Spleen (tissue), 11 donors: ENCODE measurements around the gene SDF2L1. TPM values are rescaled to one million over a fixed set of nuclear protein-coding genes. Genes with fewer than 3 reads are reported as not detected.
"Not testable (repeated sequence)": the region's sequence is repeated elsewhere in the genome, so short reads cannot be mapped to it uniquely, and the experiment has no call there.

Experiments
- DNase-seq: peaks from one replicate; pipeline ENCODE4 v3.0.0-alpha.2; 2020
- H3K27ac ChIP-seq, 8 donors: fragments of 200-600 bp; sonication (generic) in 7 of 8; 1 replicate in 4 of 8; 2 replicates in 4 of 8; pipeline versions ENCODE4 v1.5.0 to v1.8.0; 2016 to 2021; ENCODE audit warnings: inconsistent platforms in 4 of 8, mild to moderate bottlenecking in 4 of 8, moderate library complexity in 1 of 8
- H3K27me3 ChIP-seq, 7 donors: fragments of 200-600 bp; sonication (generic) in 6 of 7; replicated peaks in 1 of 7; 1 replicate in 4 of 7; 2 replicates in 3 of 7; pipeline versions ENCODE4 v1.5.0 to v1.8.0; 2016 to 2021; ENCODE audit warnings: inconsistent platforms in 3 of 7, mild to moderate bottlenecking in 1 of 7
- H3K36me3 ChIP-seq, 6 donors: fragments of 200-600 bp; sonication (generic) in 5 of 6; 1 replicate in 4 of 6; 2 replicates in 2 of 6; pipeline versions ENCODE4 v1.5.0 to v1.8.0; 2016 to 2021; ENCODE audit warnings: inconsistent platforms in 2 of 6
- H3K4me1 ChIP-seq, 6 donors: fragments of 200-600 bp; sonication (generic) in 5 of 6; 1 replicate in 3 of 6; 2 replicates in 3 of 6; pipeline versions ENCODE4 v1.5.0 to v1.8.0; 2016 to 2021; ENCODE audit warnings: inconsistent platforms in 3 of 6
- H3K4me3 ChIP-seq, 8 donors: fragments of 200-600 bp; sonication (generic) in 7 of 8; 1 replicate in 4 of 8; 2 replicates in 4 of 8; pipeline versions ENCODE4 v1.5.0 to v1.8.0; 2016 to 2021; ENCODE audit warnings: inconsistent platforms in 4 of 8, mild to moderate bottlenecking in 4 of 8, moderate library complexity in 2 of 8
- H3K9me3 ChIP-seq, 8 donors: fragments of 200-600 bp; sonication (generic) in 7 of 8; 1 replicate in 4 of 8; 2 replicates in 4 of 8; pipeline versions ENCODE4 v1.5.0 to v1.8.0; 2016 to 2021; ENCODE audit warnings: inconsistent platforms in 4 of 8
- CTCF ChIP-seq, 11 experiments: fragments of 200-600 bp in 7 of 11; fragments of 450-650 bp in 4 of 11; sonication (generic) in 4 of 11; IDR thresholded peaks in 8 of 11; conservative IDR thresholded peaks in 3 of 11; 1 replicate in 7 of 11; 2 replicates in 4 of 11; pipeline versions ENCODE4 v1.4.0 to v1.8.0; 2016 to 2021; ENCODE audit warnings: antibody characterized with exemption in 11 of 11, inconsistent platforms in 4 of 11, mild to moderate bottlenecking in 1 of 11
- POLR2A ChIP-seq, 3 donors: fragments of 450-650 bp; IDR thresholded peaks; one replicate each; pipeline ENCODE4 v1.5.1; 2017; ENCODE audit warnings: antibody characterized with exemption in 3 of 3, mild to moderate bottlenecking in 1 of 3
- POLR2AphosphoS5 ChIP-seq, 3 donors: sonication (generic); formaldehyde crosslinking; IDR thresholded peaks; one replicate each; pipeline ENCODE4 v1.5.1; 2017; ENCODE audit warnings: antibody characterized with exemption in 3 of 3
- WGBS, 5 donors: extraction: QIAGEN DNeasy Blood & Tissue Kit in 3 of 5; methylation state at CpG; one replicate each; pipeline versions ENCODE4 v1.1.5 to v1.1.7; 2013 to 2018; 5-methylcytosine and 5-hydroxymethylcytosine counted together
- intact Hi-C: fragments of 100-400 bp; cut with DNase I; formaldehyde crosslinking; loops from one replicate; pipeline ENCODE4 v1.15.0; 2023; ENCODE audit warnings: low total_unique reads
- polyA plus RNA-seq, 3 donors: library from polyadenylated mRNA; stranded (reverse); fragments of 200-250 nt; gene quantifications; one replicate each; pipeline ENCODE4 v1.2.1, GENCODE V29; 2013
- total RNA-seq, 7 donors: library from RNA; depleted of rRNA in 3 of 7; stranded (reverse); fragments of >200 nt in 3 of 7; fragmentation: NEBNext Ultra II Directional in 4 of 7; extraction: Animal tissue kit (Norgen Biotek cat#: 25700) in 4 of 7; gene quantifications; one replicate each; pipeline versions ENCODE4 v1.1.0 to v1.2.1, GENCODE V29; 2016 to 2021
- donor health status: healthy with polysubstance abuse.
- donor health status: DM: no; HTN: no; CAD: no; lungs with moderate emphysema.
- donor health status: DM: no; HTN: no; CAD: no.
- donor health status: Bipolar disorder and iron deficiency.
- donor health status: healthy.
- donor health status: DM: no; HTN: no; CAD: no.
- donor health status: DM: yes; HTN: yes; CAD: no.

The SDF2L1 gene
- total and polyA plus RNA-seq, 10 donors, result 16.6 to 51.9 (median 35.6) TPM

- no peak for DNase-seq
- no peaks in the 10 kb centered on the region for H3K9me3 ChIP-seq
- H3K36me3 ChIP-seq, result peaks cover 0 to 44% (median 0%) of the 10 kb centered on the region in 6 donors
- H3K4me3 ChIP-seq, result no peak overlapping the region
- no peaks in the 10 kb centered on the region for H3K27me3 ChIP-seq
- TF ChIP-seq POLR2AphosphoS5 (IDR thresholded peaks at IDR 0.05), result no peak
- TF ChIP-seq CTCF (IDR thresholded peaks at IDR 0.05 in 8 of 11, conservative IDR thresholded peaks at IDR 0.05 in 3 of 11), result no peak
- no peak for TF ChIP-seq POLR2A (IDR thresholded peaks at IDR 0.05)
- peaks cover 5 to 100% (median 36%) of the 10 kb centered on the region in 6 donors for H3K4me1 ChIP-seq
- intact Hi-C loops, result no loop called here
- 87 to 98% (median 87%) methylated on average over 6 of the region's 6 CpGs for WGBS, 5 donors
- H3K27ac ChIP-seq, result no peak overlapping the region
These were observed 39.5 kb upstream of the SDF2L1 start for GRCh38 chr22:21602579-21602978.

- no peak overlapping the region for H3K4me3 ChIP-seq
- intact Hi-C loops, result no loop called here
- H3K36me3 ChIP-seq, result peaks cover 0 to 40% (median 0%) of the 10 kb centered on the region in 6 donors
- DNase-seq, result no peak
- H3K27ac ChIP-seq, result peak overlapping the region in 2 of 8 donors; percentile 16 to 50
- H3K4me1 ChIP-seq, result peaks cover under 1 to 98% (median 32%) of the 10 kb centered on the region in 6 donors
- 80 to 91% (median 83%) methylated on average over 9 of the region's 9 CpGs for WGBS, 5 donors
- H3K9me3 ChIP-seq, result no peaks in the 10 kb centered on the region
- H3K27me3 ChIP-seq, result no peaks in the 10 kb centered on the region
- TF ChIP-seq CTCF (IDR thresholded peaks at IDR 0.05 in 8 of 11, conservative IDR thresholded peaks at IDR 0.05 in 3 of 11), result no peak
- no peak for TF ChIP-seq POLR2A (IDR thresholded peaks at IDR 0.05)
- TF ChIP-seq POLR2AphosphoS5 (IDR thresholded peaks at IDR 0.05), result no peak
These were observed 38.1 kb upstream of the SDF2L1 start for GRCh38 chr22:21603973-21604372.

GRCh38 chr22:21605887-21606564, 36.1 kb upstream of the SDF2L1 start:
- Histone ChIP-seq H3K36me3 (peaks cover 0 to 46% (median 4%) of the 10 kb centered on the region in 6 donors), H3K27ac (no peak overlapping the region), H3K9me3 (no peaks in the 10 kb centered on the region), H3K27me3 (no peaks in the 10 kb centered on the region), H3K4me1 (peaks cover 0 to 78% (median 19%) of the 10 kb centered on the region in 6 donors), H3K4me3 (no peak overlapping the region)
- intact Hi-C loops, result no loop called here
- WGBS, 5 donors, result 90 to 100% (median 96%) methylated on average over 7 of the region's 7 CpGs
- no peak for DNase-seq
- TF ChIP-seq CTCF (IDR thresholded peaks at IDR 0.05 in 8 of 11, conservative IDR thresholded peaks at IDR 0.05 in 3 of 11) (no peak), POLR2A (IDR thresholded peaks at IDR 0.05) (no peak), POLR2AphosphoS5 (IDR thresholded peaks at IDR 0.05) (no peak)

- Histone ChIP-seq H3K27me3 (no peaks in the 10 kb centered on the region), H3K4me3 (no peak overlapping the region), H3K4me1 (peaks cover 0 to 70% (median 17%) of the 10 kb centered on the region in 6 donors), H3K36me3 (peaks cover 0 to 54% (median 12%) of the 10 kb centered on the region in 6 donors), H3K27ac (no peak overlapping the region), H3K9me3 (no peaks in the 10 kb centered on the region)
- DNase-seq, result no peak
- WGBS, 5 donors, result 94 to 97% (median 96%) methylated on average over 8 of the region's 8 CpGs
- no peak for TF ChIP-seq POLR2A (IDR thresholded peaks at IDR 0.05)
- no peak for TF ChIP-seq POLR2AphosphoS5 (IDR thresholded peaks at IDR 0.05)
- TF ChIP-seq CTCF (IDR thresholded peaks at IDR 0.05 in 8 of 11, conservative IDR thresholded peaks at IDR 0.05 in 3 of 11), result no peak
- intact Hi-C loops, result no loop called here
These were observed 35.3 kb upstream of the SDF2L1 start for GRCh38 chr22:21606775-21607174.

GRCh38 chr22:21609556-21610157, 32.4 kb upstream of the SDF2L1 start:
- H3K9me3 ChIP-seq, intact Hi-C loops, H3K27me3 ChIP-seq, H3K4me3 ChIP-seq, H3K27ac ChIP-seq, DNase-seq: not testable (repeated sequence)
- Histone ChIP-seq H3K4me1 (peaks cover 0 to 59% (median 21%) of the 10 kb centered on the region in 6 donors), H3K36me3 (peaks cover 0 to 68% (median 33%) of the 10 kb centered on the region in 6 donors)
- 95 to 98% (median 96%) methylated on average over 11 of the region's 11 CpGs for WGBS, 5 donors
